RCC 7860 (cell line): ENCODE results near the gene DPM2.
A peak's percentile ranks its signal among the peaks of the same experiment; 100 is the strongest.

Experiments used
- DNase-seq: peaks from one replicate; pipeline ENCODE4 v3.0.0-alpha.2; 2015; ENCODE audit warnings: low spot score
- FAIRE-seq: peaks from 2 replicates; lab custom pipeline; 2012; peaks lifted over from hg19 to GRCh38; lab: Jason Lieb, UNC

Gene DPM2

DNA sequence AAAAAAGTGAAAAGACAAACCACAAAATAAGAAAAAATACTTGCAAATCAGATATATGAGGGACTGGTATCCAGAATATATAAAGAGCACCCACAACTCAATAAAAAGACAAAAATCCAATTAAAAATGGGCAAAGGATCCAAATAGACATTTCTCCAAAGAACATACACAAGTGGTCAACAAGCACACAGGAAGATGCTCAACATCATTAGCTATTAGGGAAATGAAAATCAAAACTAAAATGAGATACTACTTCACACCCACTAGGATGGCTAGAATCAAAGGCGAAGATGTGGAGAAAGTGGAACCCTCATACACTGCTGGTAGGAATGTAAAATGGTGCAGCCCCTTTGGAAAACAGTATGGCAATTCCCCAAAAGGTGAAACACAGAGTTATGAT lies 21.1 kb upstream of the DPM2 start:
- FAIRE-seq (no peak), DNase-seq (no peak)

DNA sequence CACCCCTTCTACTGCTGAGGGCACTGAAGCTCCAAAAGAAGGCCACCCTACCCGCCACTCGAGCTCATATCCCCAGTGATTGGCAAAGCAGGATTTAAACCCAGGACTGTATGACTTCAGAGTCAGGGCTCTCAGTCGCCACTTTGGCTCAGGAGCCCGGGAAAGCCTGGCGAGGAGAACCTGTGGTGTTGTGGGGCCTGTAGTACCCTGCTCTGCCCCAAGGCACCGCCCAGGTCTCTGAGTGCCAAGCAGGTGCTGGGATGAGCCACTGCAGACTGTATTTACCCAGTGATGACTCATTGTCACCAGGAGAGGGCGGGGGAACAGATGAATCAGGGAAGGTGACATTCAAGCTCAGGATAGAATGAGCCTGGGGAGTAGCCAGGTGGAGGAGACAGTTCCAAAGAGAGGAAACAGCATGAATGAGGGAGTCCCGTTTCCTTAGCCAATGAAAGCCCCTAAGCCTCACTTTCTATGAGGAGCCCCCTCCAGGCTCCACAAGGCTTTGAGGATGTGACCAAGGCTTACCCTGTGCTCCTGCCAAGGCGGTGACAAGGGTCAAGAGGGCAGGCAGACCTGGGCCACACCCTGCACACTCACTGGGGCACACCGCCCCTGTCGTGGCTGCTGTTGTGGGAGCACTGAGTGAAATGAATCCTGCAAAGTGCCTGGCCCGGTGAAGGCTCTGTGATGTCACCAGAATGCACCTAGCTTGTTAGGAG lies 17.8 kb upstream of the DPM2 start:
- peak; percentile 86 for DNase-seq
- peak; percentile 85 for FAIRE-seq

DNA sequence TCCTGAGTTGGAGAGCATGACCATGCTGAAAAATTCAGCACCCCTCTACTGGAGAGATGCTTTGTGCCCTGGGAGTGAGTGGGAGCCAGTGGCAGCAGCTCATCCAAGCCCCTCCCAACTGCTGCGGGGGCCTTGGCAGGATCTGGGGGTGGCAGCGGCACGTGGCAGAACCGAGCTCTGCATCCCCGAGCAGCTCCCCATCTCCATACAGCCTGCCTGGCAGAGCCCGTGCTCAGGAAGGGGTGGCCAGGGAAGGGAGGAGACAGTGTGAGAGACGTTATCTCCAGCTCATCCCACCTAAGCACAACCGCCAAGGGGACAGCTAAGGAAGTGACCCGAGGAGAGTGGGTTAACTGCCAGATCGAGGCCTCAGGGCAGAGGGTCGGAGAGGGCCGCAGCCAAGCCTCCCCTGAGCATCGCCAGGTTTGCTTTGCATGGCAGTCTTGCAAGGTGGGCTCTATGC lies 17.2 kb upstream of the DPM2 start:
- no peak for FAIRE-seq
- DNase-seq, result no peak

DNA sequence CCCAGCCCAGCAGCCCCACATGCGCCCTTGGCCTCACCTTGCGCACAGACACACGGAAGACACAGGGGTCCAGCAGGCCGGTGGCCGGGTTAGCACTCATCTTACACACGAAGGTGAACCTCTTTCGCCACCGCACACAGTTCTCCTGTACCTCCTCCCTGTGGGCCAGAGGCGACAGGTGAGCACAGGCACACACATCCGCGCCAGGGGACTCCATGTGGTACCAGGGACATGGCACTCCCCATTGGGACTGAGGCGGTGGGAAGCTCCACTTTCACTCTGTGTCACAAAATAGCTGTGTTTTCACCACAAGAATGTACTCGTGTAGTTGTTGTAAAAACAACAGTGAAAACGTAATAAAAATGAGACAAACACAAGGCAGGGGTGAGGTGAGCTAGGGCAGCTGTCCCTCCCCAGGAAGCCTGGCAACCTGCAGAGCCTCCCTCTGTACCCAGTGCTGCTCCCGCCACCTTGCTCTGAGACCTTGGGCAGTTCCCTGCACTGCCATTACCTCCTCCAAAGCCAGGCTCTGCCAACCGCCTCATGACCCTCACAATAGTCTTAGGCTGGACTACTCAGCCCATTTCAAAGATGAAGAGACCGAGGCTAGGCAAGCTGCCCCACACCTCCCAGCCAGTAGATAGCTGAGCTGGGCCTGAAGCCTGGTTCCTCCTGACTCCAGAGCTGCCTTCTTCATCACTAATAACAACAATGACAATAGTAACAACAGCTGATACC lies 16.3 kb upstream of the DPM2 start:
- no peak for FAIRE-seq
- no peak for DNase-seq

DNA sequence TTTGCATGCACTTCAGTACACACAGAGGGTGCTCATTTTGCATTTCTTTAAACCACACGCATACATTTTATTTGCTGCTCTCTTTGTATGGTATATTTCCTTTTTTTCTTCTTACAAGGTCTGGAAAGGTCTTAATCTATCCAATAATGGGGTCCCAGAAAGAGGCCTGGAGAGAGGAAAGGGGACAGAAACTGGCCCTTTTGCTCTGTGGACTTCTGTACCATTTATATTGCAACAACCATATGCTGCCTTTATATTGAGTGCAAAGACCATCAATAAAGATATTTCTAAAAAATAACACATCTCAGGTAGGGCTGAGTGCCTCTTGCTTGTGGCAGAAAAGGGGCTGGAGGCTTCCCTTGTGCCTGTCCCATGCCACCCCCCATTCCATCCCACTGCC lies 15.5 kb upstream of the DPM2 start:
- FAIRE-seq (no peak), DNase-seq (no peak)

GRCh38 chr9:127950513-127951289 lies 13.0 kb upstream of the DPM2 start:
- no peak for FAIRE-seq
- DNase-seq, result no peak

DNA sequence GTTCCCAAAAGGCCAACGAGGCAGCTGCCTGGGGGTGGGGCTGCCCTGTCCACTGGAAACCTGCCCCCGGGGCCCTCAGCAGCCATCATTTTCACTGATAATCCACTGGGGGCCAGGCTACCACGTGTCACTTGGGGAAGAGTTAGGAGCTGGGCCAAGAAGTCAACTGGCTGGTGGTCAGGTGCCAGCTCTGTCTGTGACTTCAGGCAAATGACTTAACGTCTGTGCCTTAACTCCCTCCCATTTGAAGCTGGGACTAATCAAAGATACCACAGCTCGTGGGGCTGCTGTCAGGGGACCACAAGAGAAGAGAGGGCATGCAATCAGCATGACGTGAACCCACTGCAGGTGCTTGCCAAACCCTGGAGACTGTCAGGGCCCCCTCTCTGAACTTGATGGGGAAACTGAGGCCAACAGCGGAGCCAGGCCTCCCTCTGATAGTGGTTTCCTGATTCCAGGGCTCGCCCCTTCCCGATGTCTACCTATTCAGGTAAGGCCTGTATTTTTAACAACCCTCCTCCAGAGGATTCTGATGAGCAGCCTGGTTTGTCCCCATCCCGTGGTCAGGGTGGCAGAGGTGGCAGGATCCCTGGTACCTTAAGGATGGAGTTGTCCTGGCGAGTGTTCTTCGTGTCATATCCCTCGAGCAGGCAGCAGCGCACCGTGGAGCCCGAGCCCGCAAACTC lies 12.3 kb upstream of the DPM2 start:
- no peak for FAIRE-seq

DNA sequence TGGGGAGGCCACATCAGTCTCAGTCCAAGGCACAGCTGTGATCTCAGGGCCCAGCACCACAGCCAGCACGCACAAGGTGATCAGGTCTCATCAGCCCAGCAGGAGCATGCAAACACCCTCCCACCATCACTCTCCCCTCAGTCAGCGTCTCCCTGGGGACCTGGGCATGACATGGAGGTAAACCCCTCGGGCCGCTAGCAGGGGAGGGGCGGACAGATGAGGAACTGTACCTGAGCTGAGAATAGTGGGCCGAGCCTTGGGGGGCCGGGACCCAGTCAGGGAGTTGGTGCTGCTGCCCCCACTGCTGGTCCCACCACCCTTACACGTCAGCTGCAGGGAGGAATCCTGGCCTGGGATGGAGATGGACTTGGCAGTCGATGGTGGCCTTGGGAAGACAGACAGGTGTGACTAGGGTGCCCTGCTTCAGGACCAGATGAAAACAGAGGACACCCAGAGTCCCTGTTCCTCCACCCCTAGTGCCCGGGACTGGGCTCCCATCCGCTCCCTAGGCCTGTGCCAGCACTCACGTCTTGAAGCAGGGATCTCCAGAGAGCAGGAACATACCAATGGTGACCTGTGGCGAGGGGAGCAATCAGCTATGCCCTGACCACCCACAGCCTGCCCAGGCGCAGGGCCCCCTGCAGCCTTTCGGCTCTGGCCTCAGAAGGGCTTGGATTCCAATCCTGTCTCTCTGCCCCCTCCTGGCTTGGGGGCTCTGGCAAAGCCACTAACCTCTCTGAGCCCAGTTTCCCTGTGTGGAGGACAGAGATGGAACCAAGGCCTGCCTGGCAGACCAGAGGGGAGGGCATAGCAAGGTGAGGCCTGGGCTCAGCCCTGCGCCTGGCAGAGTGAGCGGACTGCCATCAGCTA lies 10.4 kb upstream of the DPM2 start:
- FAIRE-seq, result no peak

More for the DNA sequence above, 12.3 kb upstream of the DPM2 start:
- DNase-seq, result no peak

GRCh38 chr9:127946728-127947127 lies 9.1 kb upstream of the DPM2 start:
- DNase-seq (no peak), FAIRE-seq (no peak)

More for the DNA sequence above, 10.4 kb upstream of the DPM2 start:
- DNase-seq, result no peak

- FAIRE-seq, result no peak
- DNase-seq, result no peak
Measured at GRCh38 chr9:127945942-127946341, 8.3 kb upstream of the DPM2 start.

GRCh38 chr9:127945338-127945737 lies 7.7 kb upstream of the DPM2 start:
- DNase-seq, result no peak
- no peak for FAIRE-seq

DNA sequence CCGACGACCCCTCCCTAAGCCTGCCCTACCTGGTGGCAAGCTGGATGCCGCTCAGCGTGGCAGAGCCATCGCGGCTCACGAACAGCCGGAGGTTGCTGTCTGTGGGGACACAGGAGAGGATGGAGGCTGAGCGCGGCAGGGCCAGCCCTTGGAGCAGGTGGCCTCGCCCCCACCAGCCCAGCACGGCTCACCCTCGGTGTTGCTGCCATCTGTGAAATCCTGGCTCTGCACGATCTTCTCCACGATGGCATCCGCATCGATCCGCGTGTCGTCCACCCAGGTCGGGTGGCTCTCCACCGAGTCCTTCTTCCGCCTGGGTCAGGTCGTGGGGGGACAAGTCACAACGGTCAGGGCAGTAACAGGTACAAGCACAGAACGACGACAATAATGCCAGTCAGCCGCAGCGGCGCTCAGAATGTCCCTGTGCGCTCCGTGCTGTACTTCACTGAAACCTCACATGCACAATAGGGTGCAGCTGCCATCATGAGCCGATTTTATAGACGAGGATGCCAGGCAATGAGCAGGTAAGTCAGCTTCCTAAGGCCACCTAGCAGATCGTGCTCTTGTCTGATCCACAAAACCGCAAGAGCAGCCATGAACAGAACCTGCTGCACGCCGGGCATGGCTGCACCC lies 7.0 kb upstream of the DPM2 start:
- FAIRE-seq (no peak), DNase-seq (no peak)

GRCh38 chr9:127943731-127944144 lies 6.1 kb upstream of the DPM2 start:
- peak; percentile 53 for DNase-seq
- FAIRE-seq, result no peak

DNA sequence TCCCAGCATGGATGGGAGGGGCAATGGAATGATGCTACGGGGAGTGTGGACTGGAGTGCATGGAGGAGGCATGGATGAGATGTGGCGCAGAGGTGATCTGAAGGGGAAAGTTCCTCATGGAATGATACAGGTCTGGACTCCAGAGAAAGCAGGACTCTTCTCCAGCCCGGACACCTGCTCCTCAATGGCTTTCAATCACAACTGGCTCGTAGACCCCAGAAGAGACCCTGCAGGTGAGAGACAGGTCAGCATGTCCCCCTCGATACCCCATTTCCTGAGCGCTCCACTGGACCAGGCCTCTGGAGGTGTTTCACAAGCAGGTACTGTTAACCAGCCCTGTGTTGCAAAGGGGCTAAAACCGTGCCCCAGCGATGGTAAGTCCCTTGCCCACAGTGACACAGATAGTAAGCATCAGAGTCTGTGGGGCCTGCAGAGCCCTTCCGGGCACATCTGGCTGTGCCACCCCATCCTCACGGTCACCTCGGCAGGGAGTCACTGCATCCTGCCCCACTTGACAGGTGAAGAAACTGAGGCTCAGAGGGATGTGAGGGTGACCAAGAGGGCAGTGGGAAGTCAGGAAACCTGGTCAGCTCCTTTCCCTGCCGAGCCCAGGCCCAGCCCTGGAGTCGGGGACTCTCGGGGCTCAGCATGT lies 5.5 kb upstream of the DPM2 start:
- no peak for FAIRE-seq
- no peak for DNase-seq

- DNase-seq (peak; percentile 40), FAIRE-seq (no peak)
Measured at GRCh38 chr9:127942216-127943010, 4.8 kb upstream of the DPM2 start.

DNA sequence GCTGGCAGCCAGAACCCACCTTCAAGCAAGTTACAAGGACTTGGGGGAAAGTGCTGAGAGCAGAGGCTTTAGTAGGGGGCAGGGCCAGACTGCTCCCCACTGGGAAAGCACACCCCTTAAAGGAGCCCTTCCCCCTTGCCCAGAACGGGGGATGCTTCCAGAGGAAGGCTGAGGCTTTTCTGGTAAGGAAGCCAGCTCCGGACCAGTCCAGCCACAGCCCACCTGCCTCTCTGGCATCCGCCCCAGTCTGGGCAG lies 4.2 kb upstream of the DPM2 start:
- no peak for FAIRE-seq
- no peak for DNase-seq

DNA sequence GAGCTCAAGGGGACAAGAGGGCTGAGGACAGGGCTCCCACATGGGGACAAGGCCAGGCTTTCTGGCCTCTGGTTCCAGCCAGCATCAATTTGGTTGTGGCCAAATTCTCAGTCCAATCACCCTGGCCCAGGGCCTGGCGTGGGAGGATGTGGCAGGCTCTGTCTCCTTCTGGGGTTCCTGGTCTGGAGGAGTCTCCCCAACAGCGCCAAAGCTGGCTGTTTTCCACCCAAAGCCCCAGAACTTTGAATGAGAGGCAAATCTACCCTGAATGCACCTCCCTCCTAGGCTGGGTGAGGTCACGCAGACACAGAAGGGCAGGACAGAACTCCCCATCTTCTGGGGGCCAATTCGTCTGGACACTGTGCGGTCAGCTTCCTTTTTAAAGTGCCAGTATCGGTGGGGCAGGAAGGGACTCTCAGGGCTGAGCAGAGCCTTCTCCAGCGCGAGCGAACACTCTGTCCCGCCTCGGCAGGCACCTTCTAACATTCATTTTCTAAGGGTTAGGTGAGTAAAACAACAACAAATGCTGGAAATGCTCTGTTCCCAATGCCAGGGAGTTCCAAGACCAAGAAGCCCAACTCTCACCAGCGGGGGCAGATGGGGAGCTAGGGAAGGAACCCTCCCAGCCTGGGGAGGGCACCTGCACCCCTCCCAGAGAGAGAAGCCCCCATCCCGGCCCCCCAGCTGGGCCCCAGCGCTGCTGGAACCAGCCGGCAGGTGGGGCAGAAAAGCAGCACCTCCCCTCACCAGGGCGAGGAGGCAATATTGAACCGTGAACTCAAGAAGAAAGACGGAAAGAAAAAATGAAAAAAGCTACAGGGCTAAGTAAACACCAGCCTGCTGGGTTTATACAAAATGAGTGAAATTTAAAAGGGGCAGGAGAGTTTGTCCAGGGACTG lies 3.7 kb upstream of the DPM2 start:
- DNase-seq, result no peak
- no peak for FAIRE-seq

DNA sequence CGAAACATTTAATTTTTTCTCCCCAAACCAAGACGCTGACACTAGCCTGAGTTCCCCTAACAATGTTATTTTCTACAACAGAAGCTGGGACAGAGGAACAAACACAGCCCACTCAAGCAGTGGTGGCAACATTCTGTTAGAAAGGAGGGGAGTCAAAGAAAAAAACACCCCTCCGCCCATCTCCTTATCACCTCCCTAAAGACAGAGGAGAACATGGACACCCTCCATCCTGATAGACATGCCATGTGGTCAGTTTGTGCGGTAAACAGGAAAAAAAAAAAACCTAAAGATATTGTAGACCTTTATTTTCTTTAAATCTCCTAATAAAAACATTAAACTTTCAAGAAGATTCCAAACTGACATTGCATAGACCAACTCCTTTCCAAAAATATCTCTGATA lies 2.9 kb upstream of the DPM2 start:
- DNase-seq (no peak), FAIRE-seq (no peak)
